HG03159 (cell line): Measurements from ENCODE around the gene GPR26.

Experiments used
- ATAC-seq: cut with Tn5 transposase; IDR thresholded peaks from one replicate; pipeline ENCODE4 v1.9.1; 2021; ENCODE audit warnings: mild to moderate bottlenecking, moderate library complexity; ENCODE audit not compliant: unreplicated experiment

Gene GPR26, protein sequence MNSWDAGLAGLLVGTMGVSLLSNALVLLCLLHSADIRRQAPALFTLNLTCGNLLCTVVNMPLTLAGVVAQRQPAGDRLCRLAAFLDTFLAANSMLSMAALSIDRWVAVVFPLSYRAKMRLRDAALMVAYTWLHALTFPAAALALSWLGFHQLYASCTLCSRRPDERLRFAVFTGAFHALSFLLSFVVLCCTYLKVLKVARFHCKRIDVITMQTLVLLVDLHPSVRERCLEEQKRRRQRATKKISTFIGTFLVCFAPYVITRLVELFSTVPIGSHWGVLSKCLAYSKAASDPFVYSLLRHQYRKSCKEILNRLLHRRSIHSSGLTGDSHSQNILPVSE

GRCh38 chr10:123666318-123667236 lies at the start of gene GPR26:
TSS of gene GPR26 (plus strand) at chr10:123666355. CDS start at chr10:123666408, 53 bp downstream.
- ATAC-seq, result no peak

GRCh38 chr10:123618224-123618623 lies 47.9 kb upstream of the GPR26 start:
- no peak for ATAC-seq

GRCh38 chr10:123619067-123619855 lies 46.9 kb upstream of the GPR26 start:
- no peak for ATAC-seq

DNA sequence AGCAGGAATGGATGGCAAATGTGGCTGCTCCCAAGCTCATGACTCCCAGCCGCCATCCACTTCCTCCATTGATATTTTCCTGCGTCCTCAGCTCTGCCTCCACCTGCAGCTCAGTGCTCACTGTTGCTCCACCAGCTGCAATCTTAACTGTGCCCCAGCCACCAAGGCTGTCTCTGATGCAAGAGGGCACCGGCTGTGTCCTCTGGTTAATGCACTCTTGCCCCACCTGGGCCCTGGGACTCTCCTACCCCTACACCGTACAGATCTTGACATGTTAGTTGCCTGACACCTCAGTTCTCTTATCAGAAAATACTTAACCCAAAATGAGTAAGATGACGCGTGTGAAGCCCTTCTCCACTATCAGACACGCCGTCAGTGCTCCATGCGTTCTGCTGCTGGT lies 45.5 kb upstream of the GPR26 start:
- no peak for ATAC-seq

GRCh38 chr10:123621492-123621891 lies 44.7 kb upstream of the GPR26 start:
- ATAC-seq, result no peak

GRCh38 chr10:123621916-123622315 lies 44.2 kb upstream of the GPR26 start:
- no peak for ATAC-seq

DNA sequence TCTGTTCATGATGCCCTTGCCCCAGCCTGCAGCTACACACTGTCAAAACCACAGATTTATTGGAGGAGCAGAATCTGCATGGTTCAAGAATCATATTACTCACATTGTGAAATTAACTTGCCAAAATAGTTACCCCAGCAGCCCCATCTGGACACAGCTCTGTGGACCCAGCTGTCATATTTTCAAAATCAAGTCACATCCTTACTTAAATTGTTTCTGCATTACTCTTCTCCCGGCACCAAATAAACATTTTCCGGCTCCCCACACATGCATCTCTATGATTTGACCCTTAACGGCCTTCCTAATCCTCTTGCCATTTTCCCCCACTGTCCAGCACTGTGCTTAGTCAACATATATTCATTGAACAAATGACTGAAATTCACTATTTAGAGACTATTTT lies 43.8 kb upstream of the GPR26 start:
- ATAC-seq, result no peak

GRCh38 chr10:123624086-123624485 lies 42.1 kb upstream of the GPR26 start:
- no peak for ATAC-seq

GRCh38 chr10:123633106-123633505 lies 33.0 kb upstream of the GPR26 start:
- no peak for ATAC-seq

DNA sequence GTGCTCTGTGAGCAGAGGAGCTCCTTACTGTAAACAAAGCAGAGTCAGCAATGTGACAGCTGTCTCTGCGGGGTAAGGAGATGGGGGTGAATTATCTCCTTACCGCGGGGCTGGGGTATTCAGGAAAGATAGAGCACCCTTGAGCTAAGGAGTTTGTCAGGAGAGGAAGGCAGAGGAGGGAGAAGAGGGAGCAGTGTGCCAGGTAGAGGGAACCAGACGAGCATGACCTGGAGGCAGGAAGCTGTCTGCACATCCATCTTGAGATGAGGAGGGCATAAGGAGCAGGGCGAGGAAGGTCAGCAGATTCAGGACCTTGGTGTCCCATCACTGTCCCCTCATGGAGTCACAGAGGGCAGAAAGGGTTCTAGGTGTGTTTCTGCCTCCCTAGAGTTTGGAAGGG lies 32.5 kb upstream of the GPR26 start:
- no peak for ATAC-seq

- no peak for ATAC-seq
Observed at GRCh38 chr10:123634221-123634620, 31.9 kb upstream of the GPR26 start.

DNA sequence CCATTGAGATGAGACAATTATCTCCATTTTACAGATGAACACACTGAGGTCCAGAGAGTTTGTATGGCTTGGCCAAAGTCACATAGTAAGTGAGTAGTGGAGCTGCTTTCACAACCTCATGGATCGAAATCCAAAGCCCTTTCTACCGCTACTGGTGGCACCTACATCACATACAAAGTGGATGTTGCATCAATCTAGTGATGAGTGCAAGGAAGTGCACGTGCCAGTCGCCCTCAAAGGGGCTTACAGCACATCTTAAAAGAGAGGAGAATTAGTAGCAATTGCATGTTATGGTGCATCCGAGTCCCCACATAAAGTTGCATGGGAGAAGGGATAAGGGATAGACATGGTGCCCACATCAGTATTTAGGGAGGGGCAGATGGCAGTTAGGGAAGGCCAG lies 31.0 kb upstream of the GPR26 start:
- no peak for ATAC-seq

DNA sequence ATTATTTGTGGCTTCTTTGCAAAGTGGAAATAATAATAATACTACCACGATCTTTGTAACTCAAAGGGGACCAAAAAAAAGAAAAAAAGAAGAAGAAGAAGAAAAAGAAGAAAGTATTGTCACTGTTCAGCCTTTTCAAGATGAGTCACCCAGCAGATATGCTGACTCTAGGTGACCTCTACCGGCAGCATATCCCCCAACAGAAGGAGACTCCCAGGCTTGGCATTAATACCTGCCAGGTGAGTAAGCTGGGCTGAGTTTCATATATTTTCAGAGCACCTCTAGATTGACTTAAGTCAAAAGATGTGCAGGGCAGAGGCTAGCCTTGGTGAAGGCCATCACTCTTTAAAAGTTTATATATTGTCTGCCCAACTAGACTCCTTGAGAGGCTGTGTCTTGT lies 30.4 kb upstream of the GPR26 start:
- no peak for ATAC-seq

- ATAC-seq, result no peak
Observed at GRCh38 chr10:123636598-123637325, 29.4 kb upstream of the GPR26 start.

DNA sequence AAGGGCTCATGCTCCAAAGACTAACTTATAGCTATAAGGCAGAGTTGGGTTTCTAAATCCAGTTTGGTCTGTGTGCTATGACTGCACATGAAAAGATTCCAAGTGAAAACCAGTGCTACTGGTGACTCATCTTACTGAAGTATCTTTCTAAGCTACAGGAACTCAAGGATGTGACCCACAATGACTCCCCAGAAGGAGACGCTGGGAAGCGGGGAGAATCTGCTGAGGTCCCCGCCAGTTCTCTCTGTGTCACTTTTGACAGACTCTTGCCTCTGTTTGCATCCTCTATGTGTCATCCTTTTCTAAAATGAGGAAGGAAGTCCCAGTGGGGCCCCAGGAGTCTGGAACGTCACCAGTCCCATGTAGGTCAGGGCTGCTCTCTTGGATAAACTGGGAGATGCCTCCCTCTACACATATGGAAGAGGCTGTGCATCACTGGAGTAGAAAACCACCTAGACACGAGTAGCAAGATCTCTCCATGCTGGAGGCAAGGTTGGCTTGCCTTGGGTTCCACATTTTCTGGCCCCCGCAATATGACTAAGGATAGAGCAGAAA lies 28.8 kb upstream of the GPR26 start:
- ATAC-seq, result no peak

GRCh38 chr10:123639131-123639530 lies 27.0 kb upstream of the GPR26 start:
- ATAC-seq, result no peak

- ATAC-seq, result no peak
Observed at GRCh38 chr10:123640016-123640535, 26.1 kb upstream of the GPR26 start.

DNA sequence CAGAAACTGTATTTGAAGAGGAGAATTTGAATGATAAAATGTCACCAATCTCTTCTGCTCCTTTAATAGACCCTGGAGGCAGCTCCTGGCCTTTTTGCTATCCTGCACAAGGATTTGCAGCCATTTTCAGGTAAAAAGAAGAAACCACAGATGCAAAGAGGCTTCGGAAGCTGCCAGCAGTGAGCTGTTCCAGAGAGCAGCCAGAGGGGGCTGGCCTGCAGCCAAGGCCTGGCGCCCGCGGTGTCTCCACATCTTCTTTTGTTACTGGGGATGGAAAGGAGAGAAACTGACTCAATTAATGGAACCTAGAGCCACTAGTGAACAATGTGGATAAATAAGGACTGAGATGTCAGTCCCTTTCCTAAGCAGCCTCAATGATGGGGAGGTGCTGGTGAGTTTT lies 23.9 kb upstream of the GPR26 start:
- no peak for ATAC-seq

DNA sequence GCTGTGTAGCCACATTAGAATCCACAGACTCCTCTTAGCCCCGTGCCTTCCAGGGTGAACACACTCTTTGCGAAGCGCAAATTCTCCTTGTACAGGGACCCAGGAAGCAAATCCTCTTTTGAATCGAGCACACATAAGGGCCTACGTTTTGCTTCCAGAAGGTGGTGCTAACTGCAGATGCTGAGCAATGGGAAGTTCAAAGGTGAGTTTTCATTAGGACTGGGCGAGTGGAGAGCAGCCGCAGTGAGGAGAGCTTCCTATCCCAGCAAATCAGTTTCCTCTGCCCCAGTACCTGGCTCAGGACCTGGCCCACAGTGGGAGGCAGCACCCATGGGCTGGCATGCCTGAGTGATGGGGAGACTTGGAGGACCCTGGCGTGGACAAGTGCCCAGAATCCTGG lies 23.5 kb upstream of the GPR26 start:
- no peak for ATAC-seq

GRCh38 chr10:123643315-123643714 lies 22.8 kb upstream of the GPR26 start:
- ATAC-seq, result no peak
